Fibroblast of peridontal ligament (primary cell): ENCODE measurements around the gene CLIP2.
A peak's percentile ranks its signal among the peaks of the same experiment; 100 is the strongest.
"Not testable (repeated sequence)": the region's sequence is repeated elsewhere in the genome, so short reads cannot be mapped to it uniquely, and the experiment has no call there.

Source experiments
- DNase-seq: peaks from one replicate; pipeline ENCODE4 v3.0.0-alpha.2; 2010; ENCODE audit errors: extremely low read depth

Gene CLIP2

DNA sequence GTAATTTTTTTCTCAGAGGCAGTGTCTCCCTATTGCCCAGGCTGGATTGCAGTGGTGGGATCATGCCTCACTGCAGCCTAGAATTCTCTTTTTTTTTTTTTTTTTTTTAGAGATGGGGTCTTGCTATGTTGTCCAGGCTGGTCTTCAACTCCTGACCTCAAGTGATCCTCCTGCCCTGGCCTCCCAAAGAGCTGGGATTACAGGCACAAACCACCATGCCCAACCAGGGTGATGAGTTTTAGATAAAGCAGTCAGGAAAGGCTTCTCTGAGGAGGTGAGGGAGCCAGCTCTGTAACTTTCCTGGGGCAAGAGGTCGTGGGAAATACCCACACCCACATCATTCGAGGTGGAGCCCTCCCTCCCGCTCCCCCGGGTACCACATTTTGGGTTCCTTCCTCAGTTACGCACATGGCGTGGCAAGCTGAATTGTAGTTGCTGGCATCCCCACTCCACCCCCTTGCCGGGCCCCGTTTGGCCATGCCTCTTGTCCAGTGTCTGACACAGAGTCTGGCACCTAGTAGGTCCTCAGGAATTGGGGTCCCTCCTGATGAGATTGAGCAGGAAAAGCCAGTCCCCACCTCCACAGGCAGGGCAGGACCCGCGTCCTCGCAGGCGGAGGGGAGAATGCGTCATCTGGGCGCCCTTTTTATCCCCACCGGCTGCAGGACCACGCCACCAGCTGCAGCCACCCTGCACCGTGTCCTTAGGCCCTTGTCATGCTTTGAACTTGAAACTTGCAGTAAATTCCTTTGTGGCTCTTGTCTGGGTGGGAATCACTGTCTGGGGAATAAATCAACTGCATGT is 43.4 kb downstream of the CLIP2 start:
- no peak for DNase-seq

DNA sequence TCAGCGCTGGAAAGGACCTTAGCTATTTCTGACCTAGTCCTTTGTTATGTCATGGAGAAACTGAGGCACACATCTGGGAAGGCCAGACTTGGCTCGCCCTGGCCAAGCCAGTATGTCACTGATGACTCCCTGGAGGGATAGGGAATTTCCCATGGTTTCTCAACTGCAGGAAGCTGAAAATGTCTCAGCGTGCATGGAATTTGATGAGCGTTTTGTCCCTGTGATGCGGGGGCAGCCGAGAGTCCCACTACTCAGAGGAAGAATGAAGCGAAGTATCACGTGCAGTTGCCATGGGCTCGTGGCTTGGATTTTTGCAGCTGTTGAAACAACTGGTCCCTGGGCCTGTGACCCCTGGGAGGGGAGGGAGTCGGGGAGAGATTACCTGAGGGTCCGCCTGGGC is 44.8 kb downstream of the CLIP2 start:
- peak; percentile 68 for DNase-seq

- DNase-seq: no peak
Observed at GRCh38 chr7:74337926-74338325, 48.7 kb downstream of the CLIP2 start.

- DNase-seq: no peak
Observed at GRCh38 chr7:74338366-74339108, 49.3 kb downstream of the CLIP2 start.

GRCh38 chr7:74339648-74340047 is 50.4 kb downstream of the CLIP2 start:
- DNase-seq: not testable (repeated sequence)

- DNase-seq: peak; percentile 50
Observed at GRCh38 chr7:74343281-74344131, 54.3 kb downstream of the CLIP2 start.

DNA sequence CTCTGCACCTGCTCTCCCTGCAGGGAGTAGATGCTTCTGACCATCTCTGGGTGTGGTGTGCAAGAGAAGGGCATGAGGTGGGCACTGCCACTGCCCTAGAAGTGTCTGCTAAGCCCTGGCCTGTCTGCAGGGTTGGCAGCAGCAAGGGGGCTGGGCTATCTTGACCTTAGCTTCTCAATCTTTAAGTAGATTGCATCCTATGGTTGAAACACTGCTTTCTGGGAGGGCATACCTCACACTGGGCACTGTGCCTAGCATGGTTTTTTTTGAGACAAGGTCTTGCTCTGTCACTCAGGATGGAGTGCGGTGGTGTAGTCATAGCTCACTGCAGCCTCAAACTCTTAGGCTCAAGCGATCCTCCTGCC is 54.9 kb downstream of the CLIP2 start:
- peak; percentile 28 for DNase-seq

DNA sequence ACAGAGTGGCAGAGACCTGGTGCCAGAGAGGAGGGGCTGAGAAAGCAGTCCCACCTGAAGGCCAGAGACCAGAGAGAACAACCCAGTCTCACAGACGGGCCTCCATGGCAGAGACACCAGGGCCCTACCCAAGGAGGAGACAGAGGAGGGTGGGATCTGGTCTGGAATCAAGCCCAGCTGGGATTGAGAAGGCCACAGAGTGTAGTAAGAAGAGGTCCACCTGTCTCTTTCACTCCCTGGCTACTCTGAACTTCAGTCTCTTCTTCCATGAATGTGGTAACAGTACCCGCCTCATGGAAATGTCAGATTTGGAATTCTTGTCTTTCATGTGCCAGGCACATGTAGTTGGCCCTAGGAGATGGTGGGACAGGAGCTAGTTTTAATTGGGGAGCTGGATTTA is 55.6 kb downstream of the CLIP2 start:
- DNase-seq: no peak

DNA sequence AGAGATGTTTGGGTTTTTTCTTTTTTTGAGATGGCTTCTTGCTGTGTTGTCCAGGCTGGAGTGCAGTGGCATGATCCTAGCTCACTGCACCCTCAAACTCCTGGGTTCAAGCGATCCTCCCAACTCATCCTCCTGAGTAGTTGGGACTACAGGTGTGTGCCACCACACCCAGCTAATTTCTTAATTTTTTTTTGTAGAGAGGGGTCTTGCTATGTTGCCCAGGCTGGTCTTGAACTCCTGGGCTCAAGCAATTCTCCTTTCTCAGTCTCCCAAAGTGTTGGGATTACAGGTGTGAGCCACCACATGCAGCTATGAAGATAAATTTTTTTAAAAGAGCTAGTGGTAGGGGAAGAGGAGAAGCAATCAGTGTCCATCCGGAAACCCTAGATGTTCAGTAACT is 56.8 kb downstream of the CLIP2 start:
- no peak for DNase-seq

DNA sequence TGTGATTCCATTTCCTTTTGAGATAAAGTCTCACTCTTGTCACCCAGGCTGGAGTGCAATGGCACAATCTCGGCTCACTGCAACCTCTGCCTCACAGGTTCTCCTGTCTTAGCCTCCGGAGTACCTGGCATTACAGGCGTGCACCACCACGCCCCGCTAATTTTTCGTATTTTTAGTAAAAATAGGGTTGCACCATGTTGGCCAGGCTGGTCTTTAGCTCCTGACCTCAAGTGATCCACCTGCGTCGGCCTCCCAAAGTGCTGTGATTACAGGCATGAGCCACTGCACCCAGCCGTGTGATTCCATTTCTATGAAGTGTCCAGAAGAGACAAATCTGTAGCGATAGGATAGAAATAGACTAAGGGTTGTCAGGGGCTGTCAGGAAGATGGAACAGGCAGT is 60.4 kb downstream of the CLIP2 start:
- no peak for DNase-seq

- no peak for DNase-seq
Observed at GRCh38 chr7:74350751-74351150, 61.5 kb downstream of the CLIP2 start.

DNA sequence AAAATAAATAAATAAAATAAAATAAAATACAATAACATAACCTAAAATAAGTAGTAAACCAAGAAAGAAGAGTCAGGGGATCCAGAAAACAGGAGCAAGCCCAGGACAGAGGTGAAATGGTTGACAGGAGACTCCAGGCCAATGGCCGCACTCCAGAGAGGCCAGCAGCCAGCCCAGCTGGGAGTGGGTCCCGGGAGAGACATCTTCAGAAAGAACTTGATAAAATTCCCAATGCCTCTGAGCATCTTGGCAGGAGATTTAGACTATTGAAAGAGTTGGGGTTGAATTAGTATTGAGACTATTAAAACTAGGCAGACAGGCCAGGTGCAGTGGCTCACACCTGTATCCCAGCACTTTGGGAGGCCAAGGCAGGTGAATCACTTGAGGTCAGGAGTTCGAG is 62.6 kb downstream of the CLIP2 start:
- DNase-seq: no peak

GRCh38 chr7:74352551-74353138 is 63.4 kb downstream of the CLIP2 start:
- DNase-seq: not testable (repeated sequence)

GRCh38 chr7:74354009-74354408 is 64.8 kb downstream of the CLIP2 start:
- no peak for DNase-seq

GRCh38 chr7:74355091-74355490 is 65.9 kb downstream of the CLIP2 start:
- peak; percentile 76 for DNase-seq

GRCh38 chr7:74356589-74357315 is 67.5 kb downstream of the CLIP2 start:
- DNase-seq: no peak

GRCh38 chr7:74360008-74360407 is 70.8 kb downstream of the CLIP2 start:
- DNase-seq: no peak

DNA sequence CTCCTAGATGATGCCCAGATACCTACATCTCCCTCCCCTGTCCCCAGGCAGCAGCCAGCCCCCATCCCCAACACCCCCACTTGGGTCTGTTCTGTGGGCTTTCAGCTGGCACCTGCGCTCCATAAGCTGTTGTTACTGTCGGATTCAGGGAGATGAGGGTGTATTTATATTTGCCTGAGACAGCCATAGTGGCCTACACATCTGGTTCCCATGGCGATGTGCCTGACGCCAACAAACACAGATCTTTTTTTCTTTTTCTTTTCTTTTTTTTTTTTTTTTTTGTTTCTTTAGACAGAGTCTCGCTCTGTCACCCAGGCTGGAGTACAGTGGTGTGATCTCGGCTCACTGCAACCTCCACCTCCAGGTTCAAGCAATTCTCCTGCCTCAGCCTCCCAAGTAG is 73.1 kb downstream of the CLIP2 start:
- no peak for DNase-seq

DNA sequence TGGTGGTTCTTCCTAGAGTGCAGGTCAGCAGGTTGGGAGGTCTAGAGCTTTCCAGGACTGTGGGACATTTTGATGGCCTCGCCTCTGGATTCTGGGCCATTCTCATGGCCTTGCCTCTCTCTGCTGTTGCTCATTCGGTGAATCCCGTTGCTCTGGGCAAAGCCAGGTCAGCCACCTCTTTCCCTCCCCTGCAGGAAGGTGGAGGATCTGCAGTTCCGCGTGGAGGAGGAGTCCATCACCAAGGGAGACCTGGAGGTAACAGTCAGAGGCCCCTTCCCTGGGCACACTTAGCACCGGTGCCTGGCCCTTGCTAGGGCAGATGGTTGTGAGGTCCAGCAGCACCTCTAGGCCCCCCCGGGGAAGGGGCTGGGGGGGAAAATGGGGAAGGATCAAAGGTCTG is 74.9 kb downstream of the CLIP2 start:
- no peak for DNase-seq

GRCh38 chr7:74365322-74366022 is 76.3 kb downstream of the CLIP2 start:
- DNase-seq: peak; percentile 20
